Endothelial cell of umbilical vein (primary cell): ENCODE results near the gene NUDT22. TPM values are rescaled to one million over a fixed set of nuclear protein-coding genes. Genes with fewer than 3 reads are reported as not detected.

Experiments
- BruUV-seq: library from RNA; stranded (reverse); fragments of 400-500 nt; replicated peaks from 2 replicates; lab custom pipeline; 2021; lab: Mats Ljungman, UMichigan
- CTCF ChIA-PET: fragments of 300-600, 350-600 bp; sonication (Branson Sonifier 250); formaldehyde crosslinking; loops from one replicate; lab custom pipeline; 2021; ENCODE audit warnings: antibody characterized with exemption, inconsistent platforms; lab: Charles Lee
- POLR2A ChIA-PET: fragments of 300-600, 350-600 bp; sonication (Branson Sonifier 250); formaldehyde crosslinking; loops from one replicate; lab custom pipeline; 2021; ENCODE audit warnings: antibody characterized with exemption, inconsistent platforms; lab: Charles Lee
- DNase-seq: peaks from one replicate; pipeline ENCODE4 v3.0.0-alpha.2; 2011; ENCODE audit warnings: low read depth, low spot score
- FAIRE-seq: peaks from 2 replicates; lab custom pipeline; 2011; peaks lifted over from hg19 to GRCh38; lab: Jason Lieb, UNC
- H2AFZ ChIP-seq: 2 replicates; pipeline ENCODE4 v1.6.0; 2012; ENCODE audit warnings: low read depth, low read length, control low read depth, inconsistent platforms
- H3K27ac ChIP-seq: 2 replicates; pipeline ENCODE4 v1.5.1; 2011; ENCODE audit warnings: low read depth, mild to moderate bottlenecking, control low read depth, low read length, moderate library complexity; ENCODE audit not compliant: insufficient read depth
- H3K27me3 ChIP-seq, 2 experiments: 2 replicates each; pipeline versions ENCODE4 v1.6.0 to v1.6.1; 2011; ENCODE audit warnings: low read length in 2 of 2, mixed read lengths in 1 of 2; ENCODE audit not compliant: control insufficient read depth in 2 of 2, insufficient read depth in 2 of 2
- H3K36me3 ChIP-seq, 2 experiments: 2 replicates in 1 of 2; 3 replicates in 1 of 2; pipeline ENCODE4 v1.5.1; 2011; ENCODE audit warnings: low read length in 2 of 2, mild to moderate bottlenecking in 1 of 2, moderate library complexity in 1 of 2; ENCODE audit not compliant: control insufficient read depth in 2 of 2, insufficient read depth in 2 of 2; ENCODE audit errors: extremely low read depth in 1 of 2
- H3K4me1 ChIP-seq: 3 replicates; pipeline ENCODE4 v1.5.1; 2011; ENCODE audit warnings: mild to moderate bottlenecking, low read length; ENCODE audit not compliant: control insufficient read depth, insufficient read depth; ENCODE audit errors: extremely low read depth
- H3K4me2 ChIP-seq: 2 replicates; pipeline ENCODE4 v1.6.1; 2011; ENCODE audit warnings: low read length, control low read depth, mixed read lengths; ENCODE audit not compliant: insufficient read depth
- H3K4me3 ChIP-seq, 3 experiments: fragments of 200-600 bp in 1 of 3; sonication (generic), shearing (Covaris generic) in 1 of 3; replicated peaks in 1 of 3; 2 replicates each; pipeline ENCODE4 v1.5.1; 2011 to 2016; ENCODE audit warnings: control low read depth in 3 of 3, low read length in 3 of 3, mild to moderate bottlenecking in 2 of 3, inconsistent platforms in 1 of 3, low read depth in 1 of 3, moderate library complexity in 1 of 3; ENCODE audit not compliant: insufficient read depth in 1 of 3
- H3K79me2 ChIP-seq: 2 replicates; pipeline ENCODE4 v1.6.0; 2012; ENCODE audit warnings: low read length, inconsistent platforms; ENCODE audit not compliant: control insufficient read depth, insufficient read depth
- H3K9ac ChIP-seq: replicated peaks from 2 replicates; pipeline ENCODE3; 2011; ENCODE audit warnings: low read length, control low read depth; ENCODE audit not compliant: insufficient read depth; ENCODE audit errors: extremely low read depth
- H3K9me1 ChIP-seq: replicated peaks from 3 replicates; pipeline ENCODE4 v1.6.0; 2011; ENCODE audit warnings: mild to moderate bottlenecking, low read length; ENCODE audit not compliant: control insufficient read depth, insufficient read depth; ENCODE audit errors: extremely low read depth
- H3K9me3 ChIP-seq: replicated peaks from 2 replicates; pipeline ENCODE4 v1.5.1; 2012; ENCODE audit warnings: low read length, inconsistent platforms; ENCODE audit not compliant: control insufficient read depth, insufficient read depth
- H4K20me1 ChIP-seq: replicated peaks from 2 replicates; pipeline ENCODE3; 2011; ENCODE audit warnings: mild to moderate bottlenecking, low read length; ENCODE audit not compliant: control insufficient read depth, insufficient read depth; ENCODE audit errors: extremely low read depth
- EZH2 ChIP-seq: IDR thresholded peaks from 2 replicates; pipeline ENCODE4 v1.6.1; 2012; ENCODE audit warnings: borderline replicate concordance, low read depth, mild to moderate bottlenecking, moderate library complexity, low read length, inconsistent platforms; ENCODE audit not compliant: severe bottlenecking
- FOS ChIP-seq: IDR thresholded peaks from 2 replicates; pipeline ENCODE4 v1.6.1; 2011; ENCODE audit warnings: mild to moderate bottlenecking, low read length, moderate library complexity, borderline replicate concordance; ENCODE audit not compliant: insufficient read depth
- GATA2 ChIP-seq: IDR thresholded peaks from 2 replicates; pipeline ENCODE4 v1.7.0; 2011; ENCODE audit warnings: low read depth, mild to moderate bottlenecking, moderate library complexity, mixed read lengths, low read length; ENCODE audit not compliant: insufficient read length, insufficient read depth
- JUN ChIP-seq: IDR thresholded peaks from 2 replicates; pipeline ENCODE4 v1.6.1; 2011; ENCODE audit warnings: borderline replicate concordance, low read depth; ENCODE audit not compliant: insufficient read length, insufficient read depth
- MYC ChIP-seq: IDR thresholded peaks from one replicate; pipeline ENCODE4 v1.6.1; 2011; ENCODE audit warnings: mild to moderate bottlenecking, low read depth, low read length
- POLR2A ChIP-seq: IDR thresholded peaks from 2 replicates; pipeline ENCODE4 v1.6.1; 2012; ENCODE audit warnings: low read depth, mild to moderate bottlenecking, control low read depth, low read length
- POLR2AphosphoS5 ChIP-seq: IDR thresholded peaks from 2 replicates; pipeline ENCODE4 v1.6.1; 2012; ENCODE audit warnings: low read depth, mild to moderate bottlenecking, control low read depth, low read length, moderate library complexity; ENCODE audit not compliant: insufficient read depth
- dilution Hi-C: fragments of 300-500 bp; cut with MboI; formaldehyde crosslinking; loops from one replicate; pipeline ENCODE4 v1.15.0; 2019; ENCODE audit warnings: low sequenced_read_pairs; ENCODE audit not compliant: extremely low pct_ligation_motif_present
- intact Hi-C: fragments of 100-400 bp; cut with micrococcal nuclease; formaldehyde crosslinking; loops from one replicate; pipeline ENCODE4 v1.10.0; 2022
- polyA plus RNA-seq, 4 experiments: library from polyadenylated mRNA; depleted of rRNA in 3 of 4; stranded (reverse) in 3 of 4; unstranded in 1 of 4; fragments of >200 nt; gene quantifications; 2 replicates each; pipeline versions ENCODE4 v1.2.1 to v1.2.3, GENCODE V29; 2011 to 2012; ENCODE audit warnings: missing spikeins in 1 of 4
- total RNA-seq: library from RNA; stranded (reverse); gene quantifications from 2 replicates; pipeline ENCODE4 v1.2.3, GENCODE V29; 2021
- TF ChIP-seq, protein P1 (sequence below): IDR thresholded peaks from 2 replicates; pipeline ENCODE4 v1.6.1; 2011; ENCODE audit not compliant: insufficient read depth, insufficient read length
- TF ChIP-seq, protein P2 (sequence below), 2 donors: IDR thresholded peaks; 1 replicate in 1 of 2; 2 replicates in 1 of 2; pipeline ENCODE4 v1.5.1; 2011; ENCODE audit warnings: low read length in 2 of 2, mild to moderate bottlenecking in 2 of 2, moderate library complexity in 2 of 2, control low read depth in 1 of 2, inconsistent platforms in 1 of 2, low read depth in 1 of 2; ENCODE audit not compliant: insufficient read depth in 1 of 2; ENCODE audit errors: extremely low read depth in 1 of 2

Gene NUDT22
- total and polyA plus RNA-seq, 2 donors (not counting 3 experiments of a cell fraction or from before 2014, with no cell fraction given) = 37.8 to 54.8 TPM

DNA sequence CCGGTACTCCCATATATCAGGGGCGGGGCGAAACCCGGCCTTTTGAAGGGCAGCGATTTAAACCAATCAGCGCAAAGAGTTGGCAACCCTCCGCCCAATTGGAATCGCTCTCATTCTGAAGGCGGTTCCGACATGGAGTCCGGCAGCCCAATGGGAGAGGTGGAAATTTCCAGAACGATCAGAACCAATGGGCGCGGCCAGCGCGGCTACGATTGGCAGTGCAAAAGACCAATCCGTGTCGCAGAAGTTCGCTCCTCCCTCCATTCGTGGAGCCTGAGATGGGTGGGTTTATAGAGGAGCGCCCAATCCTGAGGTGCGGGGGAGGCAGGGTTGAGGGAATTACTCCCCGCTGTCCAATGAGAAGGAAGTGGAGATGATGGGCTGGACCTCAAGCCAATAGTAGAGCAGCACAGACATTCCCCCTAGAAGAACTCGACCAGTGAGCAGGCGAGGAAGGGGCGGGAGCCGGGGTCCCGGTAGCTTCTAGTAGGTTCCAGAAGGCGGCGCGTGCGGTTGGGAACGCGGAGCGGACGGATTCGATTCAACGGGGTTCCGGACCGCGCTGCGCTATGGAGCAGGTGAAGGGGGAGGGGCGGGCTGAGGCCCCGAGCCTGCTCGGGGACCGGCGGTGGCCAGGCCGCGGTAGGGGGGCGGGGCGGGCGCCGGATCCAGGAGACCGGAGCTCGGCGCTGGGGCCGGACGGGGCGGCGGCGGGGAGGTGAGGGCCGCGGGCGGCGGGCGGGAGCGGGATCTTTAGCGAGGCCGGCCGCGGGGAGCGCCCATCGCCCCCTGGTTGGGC lies 40.2 kb upstream of the NUDT22 start, which contains the start of gene STIP1:
Gene STIP1 (plus strand): TSS at position 479 of the 799 bp plus-strand sequence. CDS start 91 bp downstream, at position 570.
- intact Hi-C loops = loop anchor here (1.0 to 5.0 kb wide), 5 partner anchors 20 to 119 kb away; partner anchors contain the start of genes DNAJC4, ESRRA, GPR137 and MACROD1
- ChIA-PET POLR2A (interaction anchor here (0.6 to 1.7 kb wide), 11 partner anchors 16 to 185 kb away, joined by 3 to 6 read pairs (median 4); partner anchors contain the start of genes FERMT3, MACROD1, PRDX5 and TRMT112), CTCF (interaction anchor here (0.6 to 3.3 kb wide), 17 partner anchors 10 to 186 kb away, joined by 3 to 27 read pairs (median 4); partner anchors contain the start of genes BAD, CATSPERZ, FKBP2 and MACROD1)
- Histone ChIP-seq H3K9ac (peak within 1 kb of the TSS; percentile 81), H3K9me1 (no peaks in the 10 kb centered on the region), H3K9me3 (no peaks in the 10 kb centered on the region), H3K4me2 (peak within 1 kb of the TSS; percentile 79), H4K20me1 (no peaks in the 10 kb centered on the region), H2AFZ (peak within 1 kb of the TSS; percentile 29), H3K79me2 (peaks cover 24% of the 10 kb centered on the region), H3K36me3 (peaks cover 0 to 2% of the 10 kb centered on the region in 2 experiments), H3K4me1 (peaks cover 14% of the 10 kb centered on the region), H3K4me3 (peak within 1 kb of the TSS; percentile 17 to 65 (median 56)), H3K27ac (peak within 1 kb of the TSS; percentile 64), H3K27me3 (no peaks in the 10 kb centered on the region)
- no peak for TF ChIP-seq GATA2
- no peak for TF ChIP-seq POLR2A
- TF ChIP-seq EZH2 = no peak
- no peak for TF ChIP-seq JUN
- no peak for TF ChIP-seq FOS
- peak; percentile 84 for TF ChIP-seq POLR2AphosphoS5
- TF ChIP-seq MYC = peak; percentile 7
- TF ChIP-seq, protein P1, sequence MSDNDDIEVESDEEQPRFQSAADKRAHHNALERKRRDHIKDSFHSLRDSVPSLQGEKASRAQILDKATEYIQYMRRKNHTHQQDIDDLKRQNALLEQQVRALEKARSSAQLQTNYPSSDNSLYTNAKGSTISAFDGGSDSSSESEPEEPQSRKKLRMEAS = peak; percentile 42
- TF ChIP-seq, protein P2, sequence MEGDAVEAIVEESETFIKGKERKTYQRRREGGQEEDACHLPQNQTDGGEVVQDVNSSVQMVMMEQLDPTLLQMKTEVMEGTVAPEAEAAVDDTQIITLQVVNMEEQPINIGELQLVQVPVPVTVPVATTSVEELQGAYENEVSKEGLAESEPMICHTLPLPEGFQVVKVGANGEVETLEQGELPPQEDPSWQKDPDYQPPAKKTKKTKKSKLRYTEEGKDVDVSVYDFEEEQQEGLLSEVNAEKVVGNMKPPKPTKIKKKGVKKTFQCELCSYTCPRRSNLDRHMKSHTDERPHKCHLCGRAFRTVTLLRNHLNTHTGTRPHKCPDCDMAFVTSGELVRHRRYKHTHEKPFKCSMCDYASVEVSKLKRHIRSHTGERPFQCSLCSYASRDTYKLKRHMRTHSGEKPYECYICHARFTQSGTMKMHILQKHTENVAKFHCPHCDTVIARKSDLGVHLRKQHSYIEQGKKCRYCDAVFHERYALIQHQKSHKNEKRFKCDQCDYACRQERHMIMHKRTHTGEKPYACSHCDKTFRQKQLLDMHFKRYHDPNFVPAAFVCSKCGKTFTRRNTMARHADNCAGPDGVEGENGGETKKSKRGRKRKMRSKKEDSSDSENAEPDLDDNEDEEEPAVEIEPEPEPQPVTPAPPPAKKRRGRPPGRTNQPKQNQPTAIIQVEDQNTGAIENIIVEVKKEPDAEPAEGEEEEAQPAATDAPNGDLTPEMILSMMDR (IDR thresholded peaks at IDR 0.05; ENCODE audit: extremely low read depth in 1 of 2, insufficient read depth in 1 of 2, low read depth in 1 of 2, low read length in 2 of 2) = peak; percentile 30 to 67
- dilution Hi-C loops = no loop called here
- no TSS peak for BruUV-seq
- DNase-seq (peak; percentile 100), FAIRE-seq (peak; percentile 100)
